Measurements from ENCODE around the gene TP53TG5.
"Not testable (repeated sequence)": the region's sequence is repeated elsewhere in the genome, so short reads cannot be mapped to it uniquely, and the experiment has no call there.

GRCh38 chr20:45350795-45351194 lies 27.3 kb downstream of the TP53TG5 start:
- not testable (repeated sequence) for TF ChIP-seq POLR2AphosphoS5, CTCF (IDR thresholded peaks at IDR 0.05)

Data from sigmoid colon (tissue), 4 donors.